22Rv1 (cell line): ENCODE measurements around the gene TENT4A.

ENCODE experiments used
- H3K27ac ChIP-seq: fragments of 450-650 bp; 2 replicates; pipeline ENCODE4 v1.5.1; 2017
- ZFX ChIP-seq: fragments of 450-650 bp; IDR thresholded peaks from 2 replicates; pipeline ENCODE4 v1.6.1; 2017; ENCODE audit warnings: antibody characterized with exemption, borderline replicate concordance
- TF ChIP-seq, protein P1 (sequence below): fragments of 450-650 bp; IDR thresholded peaks from 2 replicates; pipeline ENCODE4 v1.5.1; 2017; ENCODE audit warnings: mild to moderate bottlenecking

TENT4A gene

DNA sequence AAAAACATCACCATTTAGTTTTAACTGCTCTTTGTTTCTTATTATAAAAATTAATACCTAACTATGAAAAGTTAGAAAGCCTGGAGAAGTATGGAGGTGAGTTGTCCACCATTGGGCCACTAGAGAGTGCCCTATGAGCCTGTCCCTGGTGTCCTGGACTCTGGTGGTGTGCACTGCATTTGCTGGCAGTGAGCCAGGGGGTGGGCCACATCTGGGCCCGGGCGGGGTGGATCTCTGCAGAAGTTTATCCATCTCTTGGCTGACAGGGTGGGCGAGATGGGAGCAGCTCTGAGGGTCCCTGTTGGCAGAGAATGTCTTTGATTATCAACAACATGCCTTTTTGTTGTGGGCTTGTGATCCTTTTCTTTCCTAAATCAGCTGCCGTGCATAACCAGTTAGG lies 8.2 kb downstream of the TENT4A start:
- no peak overlapping the region for H3K27ac ChIP-seq

DNA sequence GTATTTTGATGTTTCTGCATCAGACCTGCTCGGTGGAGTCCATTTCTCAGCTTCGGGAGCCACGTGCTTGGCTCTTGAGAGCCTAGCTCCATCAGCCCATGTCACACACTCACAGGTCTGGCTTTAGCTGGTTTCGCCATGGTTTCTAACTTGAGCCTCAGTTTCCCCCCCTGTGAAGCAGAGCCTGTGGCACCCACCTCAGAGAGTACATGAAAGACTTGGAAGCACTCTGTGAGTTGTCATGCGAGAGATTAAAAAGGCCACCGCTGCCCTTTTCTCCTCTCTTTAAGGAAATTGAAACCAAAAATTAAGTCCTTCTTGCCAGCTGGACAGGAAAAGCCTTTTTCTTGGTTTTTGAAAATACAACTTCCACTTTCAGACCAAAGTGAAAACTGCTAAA lies 8.8 kb downstream of the TENT4A start:
- TF ChIP-seq, protein P1, sequence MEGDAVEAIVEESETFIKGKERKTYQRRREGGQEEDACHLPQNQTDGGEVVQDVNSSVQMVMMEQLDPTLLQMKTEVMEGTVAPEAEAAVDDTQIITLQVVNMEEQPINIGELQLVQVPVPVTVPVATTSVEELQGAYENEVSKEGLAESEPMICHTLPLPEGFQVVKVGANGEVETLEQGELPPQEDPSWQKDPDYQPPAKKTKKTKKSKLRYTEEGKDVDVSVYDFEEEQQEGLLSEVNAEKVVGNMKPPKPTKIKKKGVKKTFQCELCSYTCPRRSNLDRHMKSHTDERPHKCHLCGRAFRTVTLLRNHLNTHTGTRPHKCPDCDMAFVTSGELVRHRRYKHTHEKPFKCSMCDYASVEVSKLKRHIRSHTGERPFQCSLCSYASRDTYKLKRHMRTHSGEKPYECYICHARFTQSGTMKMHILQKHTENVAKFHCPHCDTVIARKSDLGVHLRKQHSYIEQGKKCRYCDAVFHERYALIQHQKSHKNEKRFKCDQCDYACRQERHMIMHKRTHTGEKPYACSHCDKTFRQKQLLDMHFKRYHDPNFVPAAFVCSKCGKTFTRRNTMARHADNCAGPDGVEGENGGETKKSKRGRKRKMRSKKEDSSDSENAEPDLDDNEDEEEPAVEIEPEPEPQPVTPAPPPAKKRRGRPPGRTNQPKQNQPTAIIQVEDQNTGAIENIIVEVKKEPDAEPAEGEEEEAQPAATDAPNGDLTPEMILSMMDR, result no peak
- no peak for TF ChIP-seq ZFX
- no peak overlapping the region for H3K27ac ChIP-seq

More for the DNA sequence above, 8.2 kb downstream of the TENT4A start:
- TF ChIP-seq, protein P1, result no peak
- TF ChIP-seq ZFX, result no peak

DNA sequence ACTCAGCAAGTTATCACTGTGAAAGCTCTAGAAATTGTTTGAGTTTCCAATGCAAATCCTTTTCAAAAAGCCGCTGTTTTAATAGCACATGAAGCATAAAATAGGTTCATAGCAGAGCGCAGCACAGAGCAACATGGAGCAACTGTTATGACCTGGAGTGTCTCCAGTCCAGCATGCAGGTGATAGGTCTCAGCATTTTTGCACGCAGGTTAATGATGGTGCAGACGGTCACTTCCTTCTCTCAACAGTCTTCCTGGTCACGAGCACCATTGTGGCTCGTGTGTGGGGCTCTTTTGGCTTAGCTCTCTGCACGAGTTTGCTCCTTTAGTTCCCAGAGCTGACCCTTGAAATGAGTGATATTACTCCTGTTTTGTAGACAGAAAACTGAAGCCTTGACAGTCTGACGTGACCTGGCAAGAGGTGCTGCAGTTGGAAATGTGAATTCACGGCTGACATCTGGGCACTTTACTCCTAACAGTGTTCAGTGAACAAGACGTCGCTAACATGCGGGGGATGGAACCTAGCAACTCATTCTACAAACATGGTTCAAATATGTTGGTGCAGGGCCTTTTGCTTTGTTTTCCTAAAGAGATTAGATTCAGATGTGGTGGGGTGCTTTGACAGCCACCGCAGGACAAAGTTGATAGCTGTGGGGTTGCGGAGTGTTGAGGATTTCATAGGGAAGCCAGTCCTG lies 10.0 kb downstream of the TENT4A start:
- H3K27ac ChIP-seq, result no peak overlapping the region
- TF ChIP-seq, protein P1, result no peak
- TF ChIP-seq ZFX, result no peak

DNA sequence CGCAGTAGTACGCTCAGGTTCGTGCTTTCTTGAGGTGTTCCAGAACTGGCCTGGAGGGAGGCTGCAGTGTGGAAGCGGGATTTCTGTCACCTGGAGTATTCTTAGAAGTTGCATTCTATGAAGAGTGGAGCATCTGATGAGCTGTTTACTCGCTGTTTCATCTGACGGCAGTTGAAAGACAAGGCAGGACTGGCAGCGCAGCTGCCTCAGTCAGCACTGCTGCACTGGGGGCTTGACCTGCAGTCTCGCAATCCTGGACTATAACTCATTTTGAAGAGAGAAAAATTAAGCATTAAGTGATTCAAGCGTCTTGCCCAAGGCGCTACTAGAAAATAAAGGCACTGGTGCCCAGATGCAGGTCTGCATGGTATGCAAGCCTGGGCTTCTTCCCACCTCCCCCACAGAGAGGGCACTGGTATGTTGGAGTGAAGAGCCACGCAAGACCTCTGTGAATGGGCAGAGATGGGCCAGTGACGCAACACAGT lies 10.6 kb downstream of the TENT4A start:
- H3K27ac ChIP-seq, result no peak overlapping the region
- TF ChIP-seq, protein P1, result no peak
- no peak for TF ChIP-seq ZFX

DNA sequence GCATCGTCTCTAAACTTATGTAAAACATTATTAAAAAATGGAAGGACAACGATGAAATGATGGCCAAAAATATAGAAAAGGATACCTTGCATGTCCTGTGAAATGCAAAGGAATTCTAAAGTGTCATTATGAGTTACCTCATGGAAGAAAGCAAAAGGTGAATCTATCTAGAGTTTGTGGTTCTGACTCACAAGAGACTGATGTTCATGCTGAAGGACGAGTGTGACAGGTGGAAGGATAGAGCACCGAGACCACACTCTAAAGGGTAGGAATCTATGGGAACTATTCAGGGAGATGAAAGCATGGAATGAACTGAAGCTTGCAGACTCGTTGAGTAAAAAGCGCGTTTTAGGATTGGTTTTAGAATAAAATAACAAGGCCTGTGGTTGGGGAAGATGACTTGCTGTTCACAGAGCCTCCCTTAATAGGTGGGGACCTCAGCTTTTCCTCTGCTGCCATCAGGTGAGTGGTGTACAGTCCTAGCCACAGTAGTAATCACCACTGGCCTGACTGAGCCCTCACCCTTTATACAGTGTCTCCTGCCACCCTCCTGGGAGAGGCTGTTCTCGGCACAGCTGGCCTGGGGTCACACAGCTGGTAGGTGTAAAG lies 11.2 kb downstream of the TENT4A start:
- no peak overlapping the region for H3K27ac ChIP-seq
- TF ChIP-seq, protein P1, result no peak
- TF ChIP-seq ZFX, result no peak

DNA sequence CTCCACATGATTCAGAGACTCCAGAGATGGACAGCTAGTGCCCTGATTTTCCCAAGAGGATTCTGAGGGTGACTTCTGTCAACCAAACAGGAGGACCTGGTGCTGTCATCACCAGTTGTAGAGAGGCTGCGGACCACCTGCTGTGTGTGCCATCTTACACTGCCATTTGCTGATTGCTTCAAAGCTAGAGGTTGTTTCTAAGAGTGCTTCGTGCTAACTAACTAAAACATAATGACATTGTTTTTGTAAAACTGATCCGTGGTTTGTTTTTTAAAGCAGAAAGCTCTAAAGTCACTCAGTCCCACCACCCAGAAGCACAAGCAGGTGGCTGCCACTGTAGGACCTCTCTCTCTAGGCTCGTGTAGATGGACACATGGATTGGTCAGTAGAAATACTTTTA lies 12.2 kb downstream of the TENT4A start:
- TF ChIP-seq, protein P1, result no peak
- no peak for TF ChIP-seq ZFX
- no peak overlapping the region for H3K27ac ChIP-seq

DNA sequence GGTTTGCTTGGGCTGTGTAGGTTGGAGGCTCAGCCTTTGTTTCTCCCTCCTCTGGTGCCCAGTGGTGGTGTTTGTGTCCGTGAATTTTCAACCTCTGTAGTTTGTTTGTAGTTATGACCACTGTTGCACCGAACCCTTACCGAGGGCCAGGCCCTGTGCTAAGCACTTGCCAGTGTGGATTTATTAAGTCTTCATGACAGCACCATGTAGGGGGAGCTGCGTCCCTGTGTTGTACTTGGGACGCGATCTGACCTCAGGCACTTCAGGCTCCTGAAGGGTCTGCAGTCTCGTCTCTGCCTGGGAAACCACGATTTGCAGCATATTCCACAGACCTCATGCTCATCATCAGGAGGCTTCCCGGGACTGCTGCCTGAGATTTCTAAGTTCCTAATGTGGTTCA lies 12.8 kb downstream of the TENT4A start:
- no peak overlapping the region for H3K27ac ChIP-seq
- no peak for TF ChIP-seq ZFX
- TF ChIP-seq, protein P1, result no peak
